Large intestine (tissue), 3 donors: Measurements from ENCODE around the gene PKP1. TPM values are rescaled to one million over a fixed set of nuclear protein-coding genes. Genes with fewer than 3 reads are reported as not detected.

ENCODE experiments used
- DNase-seq, 2 donors: peaks; one replicate each; pipeline versions ENCODE4 v3.0.0 to v3.0.0-alpha.2; 2013
- H3K27ac ChIP-seq: one replicate; pipeline ENCODE4 v1.5.1; 2013; ENCODE audit warnings: low read length
- H3K27me3 ChIP-seq: 2 replicates; pipeline ENCODE4 v1.6.1; 2013; ENCODE audit warnings: low read length; ENCODE audit not compliant: control insufficient read depth, insufficient read depth
- H3K36me3 ChIP-seq: 2 replicates; pipeline ENCODE4 v1.6.1; 2013; ENCODE audit warnings: low read length; ENCODE audit not compliant: control insufficient read depth, insufficient read depth
- H3K4me1 ChIP-seq: one replicate; pipeline ENCODE4 v1.6.1; 2013; ENCODE audit warnings: low read length; ENCODE audit not compliant: control insufficient read depth, insufficient read depth
- H3K4me3 ChIP-seq: one replicate; pipeline ENCODE4 v1.5.1; 2013; ENCODE audit warnings: low read length
- H3K9me3 ChIP-seq: one replicate; pipeline ENCODE4 v1.6.1; 2013; ENCODE audit warnings: mild to moderate bottlenecking, low read depth, low read length, moderate library complexity; ENCODE audit not compliant: control insufficient read depth
- WGBS: methylation state at CpG from one replicate; pipeline ENCODE4 v1.1.5; 2013; ENCODE audit warnings: low lambda C conversion rate; ENCODE audit not compliant: insufficient coverage; 5-methylcytosine and 5-hydroxymethylcytosine counted together
- polyA plus RNA-seq: library from polyadenylated mRNA; unstranded; fragments of 120-200 nt; gene quantifications from one replicate; pipeline ENCODE4 v1.2.1, GENCODE V29; 2013

Gene PKP1
- polyA plus RNA-seq, 1 donor, result 0.45 TPM

DNA sequence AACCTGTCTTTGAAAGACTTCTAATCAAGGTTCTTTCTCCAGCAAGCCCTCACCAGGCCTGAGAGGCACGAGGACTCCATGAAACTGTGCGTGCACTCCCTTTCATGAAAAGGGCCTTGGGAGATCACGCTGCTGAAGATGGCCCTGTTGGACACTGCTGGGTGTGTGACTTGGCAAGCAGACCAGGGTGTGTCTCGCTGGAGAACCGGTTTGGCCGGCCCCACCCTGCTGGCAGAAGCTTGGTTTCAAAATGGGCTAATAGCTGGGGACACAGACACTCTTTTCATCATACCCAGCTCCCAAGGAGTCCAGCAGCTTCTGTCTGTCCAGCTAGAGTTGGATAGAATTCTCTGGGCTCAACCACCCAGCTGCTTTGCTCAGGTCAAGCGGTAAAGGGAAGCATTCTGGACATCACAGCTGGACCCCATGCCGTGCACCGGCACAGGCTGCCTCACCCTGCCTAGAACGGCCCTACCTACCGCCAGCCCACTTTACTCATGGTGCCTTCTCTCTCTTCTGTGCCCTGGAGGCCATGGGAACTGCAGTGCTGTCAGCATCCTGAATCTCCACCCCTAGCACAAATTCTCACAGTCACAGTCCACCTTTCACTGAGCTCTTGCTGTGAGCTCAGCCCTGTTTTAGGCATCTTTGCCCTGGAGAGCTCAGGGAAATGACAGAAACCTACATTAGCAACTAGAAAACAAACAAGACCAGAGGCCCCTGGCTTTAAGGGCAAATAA lies 24.6 kb downstream of the PKP1 start:
- Histone ChIP-seq H3K4me1 (peaks cover 24% of the 10 kb centered on the region), H3K27ac (no peak overlapping the region), H3K36me3 (no peaks in the 10 kb centered on the region), H3K9me3 (no peaks in the 10 kb centered on the region), H3K4me3 (no peak overlapping the region), H3K27me3 (no peaks in the 10 kb centered on the region)
- peak; percentile 71 to 76 for DNase-seq
- no CpG with 5 or more reads among the region's 11 CpGs for WGBS

DNA sequence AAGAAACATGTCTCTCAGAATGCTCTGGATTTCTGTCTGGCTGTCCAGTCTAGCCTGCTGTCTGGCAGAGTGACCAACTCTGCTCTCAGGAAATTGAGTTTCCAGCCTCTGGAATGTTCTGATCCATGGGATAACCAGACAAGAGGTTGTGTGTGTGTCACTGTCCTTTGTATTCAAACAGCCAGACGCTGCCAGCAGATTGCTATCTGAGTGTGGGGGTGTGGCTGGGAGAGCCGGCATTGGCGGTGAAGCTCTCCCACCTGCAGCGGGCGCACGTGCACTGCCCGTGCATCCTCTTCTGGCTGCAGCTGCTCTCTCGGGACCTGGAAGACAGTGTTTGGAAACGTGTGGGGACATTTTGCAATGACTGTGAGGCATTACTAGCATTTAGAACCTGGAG lies 26.1 kb downstream of the PKP1 start:
- no CpG with 5 or more reads among the region's 9 CpGs for WGBS
- H3K27ac ChIP-seq, result no peak overlapping the region
- peaks cover 24% of the 10 kb centered on the region for H3K4me1 ChIP-seq
- no peaks in the 10 kb centered on the region for H3K9me3 ChIP-seq
- no peak overlapping the region for H3K4me3 ChIP-seq
- peak; percentile 78 to 81 for DNase-seq
- no peaks in the 10 kb centered on the region for H3K36me3 ChIP-seq
- no peaks in the 10 kb centered on the region for H3K27me3 ChIP-seq

DNA sequence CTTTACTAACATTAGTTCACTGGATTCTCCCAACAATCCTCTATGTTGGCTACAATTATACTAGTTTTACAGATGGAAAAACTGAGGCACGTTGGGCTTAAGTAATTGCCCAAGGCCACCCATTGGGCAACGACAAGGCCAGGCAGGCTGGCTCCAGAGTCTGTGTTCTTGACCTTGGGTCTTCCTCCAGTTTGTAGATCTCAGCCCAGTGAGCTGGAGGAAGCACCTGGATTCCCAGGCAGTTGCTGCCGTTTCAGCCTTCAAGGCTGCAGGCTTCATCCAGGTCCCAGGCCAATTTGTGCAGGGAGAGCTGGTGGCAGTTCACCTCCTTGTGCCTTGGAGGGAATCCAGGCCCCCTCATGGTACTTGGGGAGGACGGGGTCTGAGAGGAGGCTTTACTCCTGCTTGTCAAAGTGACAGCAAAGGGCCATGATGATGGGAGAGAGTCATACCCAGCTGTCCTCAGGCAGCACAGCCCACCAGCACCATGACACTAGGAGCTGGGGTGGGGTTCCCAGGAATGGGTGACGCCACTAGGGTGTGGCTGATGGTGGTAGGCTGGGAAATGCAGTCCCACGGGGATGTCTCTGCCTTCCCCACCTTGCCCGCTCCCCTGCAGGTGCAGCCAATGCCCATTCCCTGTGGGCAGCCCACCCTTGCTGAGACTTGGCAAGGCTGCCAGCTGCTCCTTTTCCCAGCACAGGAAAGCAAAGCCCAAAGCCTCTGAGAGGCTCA lies 27.1 kb downstream of the PKP1 start:
- H3K36me3 ChIP-seq, result no peaks in the 10 kb centered on the region
- DNase-seq, result no peak
- no peak overlapping the region for H3K27ac ChIP-seq
- no peak overlapping the region for H3K4me3 ChIP-seq
- WGBS, result no CpG with 5 or more reads among the region's 7 CpGs
- H3K9me3 ChIP-seq, result no peaks in the 10 kb centered on the region
- H3K4me1 ChIP-seq, result peaks cover 24% of the 10 kb centered on the region
- peaks cover 2% of the 10 kb centered on the region for H3K27me3 ChIP-seq

GRCh38 chr1:201310986-201311355 lies 27.7 kb downstream of the PKP1 start:
- Histone ChIP-seq H3K27me3 (peaks cover 2% of the 10 kb centered on the region), H3K9me3 (no peaks in the 10 kb centered on the region), H3K36me3 (no peaks in the 10 kb centered on the region), H3K4me3 (no peak overlapping the region), H3K27ac (no peak overlapping the region), H3K4me1 (peaks cover 24% of the 10 kb centered on the region)
- peak in 1 of 2 donors; percentile 19 for DNase-seq
- no CpG with 5 or more reads among the region's 4 CpGs for WGBS

GRCh38 chr1:201311356-201312011 lies 28.2 kb downstream of the PKP1 start:
- DNase-seq, result no peak
- Histone ChIP-seq H3K4me3 (no peak overlapping the region), H3K9me3 (no peaks in the 10 kb centered on the region), H3K4me1 (peaks cover 24% of the 10 kb centered on the region), H3K27me3 (peaks cover 2% of the 10 kb centered on the region), H3K36me3 (no peaks in the 10 kb centered on the region), H3K27ac (no peak overlapping the region)
- no CpG with 5 or more reads among the region's 8 CpGs for WGBS

DNA sequence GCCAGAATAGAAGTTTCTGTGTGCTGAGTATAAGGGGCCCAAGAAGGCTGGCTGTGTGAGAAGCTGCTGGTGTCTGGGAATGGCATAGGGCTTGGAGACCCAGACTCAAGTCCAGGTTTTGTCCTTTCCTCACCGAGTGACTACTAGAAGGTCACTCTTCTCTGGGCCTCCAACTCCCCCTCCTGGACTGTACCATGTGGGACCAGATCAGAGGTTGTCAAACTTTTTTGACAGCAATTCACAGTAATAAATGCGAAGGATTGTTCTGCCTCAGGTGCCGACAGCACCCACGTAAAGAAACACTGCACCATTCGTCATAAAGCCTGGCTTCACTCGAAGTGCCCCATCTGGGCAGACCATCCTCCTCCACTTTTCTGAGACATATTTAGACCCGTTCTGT lies 29.0 kb downstream of the PKP1 start:
- no CpG with 5 or more reads among the region's 7 CpGs for WGBS
- peaks cover 21% of the 10 kb centered on the region for H3K4me1 ChIP-seq
- DNase-seq, result no peak
- H3K27ac ChIP-seq, result no peak overlapping the region
- no peak overlapping the region for H3K4me3 ChIP-seq
- H3K27me3 ChIP-seq, result peaks cover 2% of the 10 kb centered on the region
- no peaks in the 10 kb centered on the region for H3K9me3 ChIP-seq
- H3K36me3 ChIP-seq, result no peaks in the 10 kb centered on the region

GRCh38 chr1:201313086-201313485 lies 29.8 kb downstream of the PKP1 start:
- Histone ChIP-seq H3K36me3 (no peaks in the 10 kb centered on the region), H3K9me3 (no peaks in the 10 kb centered on the region), H3K4me1 (peaks cover 13% of the 10 kb centered on the region), H3K4me3 (no peak overlapping the region), H3K27ac (no peak overlapping the region), H3K27me3 (peaks cover 2% of the 10 kb centered on the region)
- WGBS, result no CpG with 5 or more reads among the region's 16 CpGs
- no peak for DNase-seq

DNA sequence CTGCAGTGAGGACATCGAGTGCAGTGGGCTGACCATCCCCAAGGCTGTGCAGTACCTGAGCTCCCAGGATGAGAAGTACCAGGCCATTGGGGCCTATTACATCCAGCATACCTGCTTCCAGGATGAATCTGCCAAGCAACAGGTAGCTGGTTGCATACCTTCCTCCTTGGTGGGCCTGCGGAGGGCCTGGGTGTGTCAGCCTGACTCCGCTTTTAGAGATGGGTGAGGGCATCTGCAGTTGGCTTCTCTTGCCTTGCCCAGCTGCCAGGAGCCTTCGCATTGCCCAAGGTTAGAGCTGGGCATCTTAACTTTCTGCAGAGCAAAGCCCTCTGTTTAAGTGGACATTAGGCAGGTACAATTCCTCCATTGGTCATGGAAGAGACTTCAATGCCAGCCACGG lies 33.2 kb downstream of the PKP1 start:
- WGBS, result no CpG with 5 or more reads among the region's 5 CpGs
- DNase-seq, result no peak
- no peaks in the 10 kb centered on the region for H3K36me3 ChIP-seq
- H3K27ac ChIP-seq, result no peak overlapping the region
- H3K27me3 ChIP-seq, result peaks cover 2% of the 10 kb centered on the region
- H3K4me3 ChIP-seq, result no peak overlapping the region
- H3K9me3 ChIP-seq, result no peaks in the 10 kb centered on the region
- H3K4me1 ChIP-seq, result no peaks in the 10 kb centered on the region

GRCh38 chr1:201317551-201317950 lies 34.2 kb downstream of the PKP1 start:
- H3K27ac ChIP-seq, result no peak overlapping the region
- no peaks in the 10 kb centered on the region for H3K9me3 ChIP-seq
- H3K27me3 ChIP-seq, result peaks cover 2% of the 10 kb centered on the region
- no peaks in the 10 kb centered on the region for H3K4me1 ChIP-seq
- no CpG with 5 or more reads among the region's 13 CpGs for WGBS
- no peaks in the 10 kb centered on the region for H3K36me3 ChIP-seq
- no peak overlapping the region for H3K4me3 ChIP-seq
- no peak for DNase-seq

- H3K27me3 ChIP-seq, result peaks cover 2% of the 10 kb centered on the region
- no peak for DNase-seq
- no peak overlapping the region for H3K27ac ChIP-seq
- H3K36me3 ChIP-seq, result no peaks in the 10 kb centered on the region
- no peaks in the 10 kb centered on the region for H3K4me1 ChIP-seq
- WGBS, result no CpG with 5 or more reads among the region's 15 CpGs
- no peaks in the 10 kb centered on the region for H3K9me3 ChIP-seq
- H3K4me3 ChIP-seq, result no peak overlapping the region
Observed at GRCh38 chr1:201318504-201319340, 35.4 kb downstream of the PKP1 start.
